Hepatocyte (in vitro differentiated cells): ENCODE results near the gene AVPR2. TPM values are rescaled to one million over a fixed set of nuclear protein-coding genes. Genes with fewer than 3 reads are reported as not detected.

ENCODE experiments used
- DNase-seq: peaks from one replicate; pipeline ENCODE4 v3.0.0-alpha.2; 2016; ENCODE audit warnings: low spot score
- H2AFZ ChIP-seq: fragments of 200-600 bp; sonication (generic); 2 replicates; pipeline ENCODE4 v1.6.0; 2016; ENCODE audit warnings: antibody characterized with exemption, mild to moderate bottlenecking
- H3K27ac ChIP-seq: fragments of 200-600 bp; sonication (generic); 2 replicates; pipeline ENCODE4 v1.5.1; 2016; ENCODE audit warnings: mild to moderate bottlenecking
- H3K27me3 ChIP-seq: fragments of 200-600 bp; sonication (generic); 2 replicates; pipeline ENCODE4 v1.6.1; 2016
- H3K36me3 ChIP-seq: fragments of 200-600 bp; sonication (generic); replicated peaks from 2 replicates; pipeline ENCODE4 v1.5.1; 2016; ENCODE audit warnings: low read depth; ENCODE audit not compliant: insufficient read depth
- H3K4me1 ChIP-seq: fragments of 200-600 bp; sonication (generic); 2 replicates; pipeline ENCODE4 v1.5.1; 2016; ENCODE audit warnings: mild to moderate bottlenecking, moderate library complexity; ENCODE audit not compliant: insufficient read depth
- H3K4me2 ChIP-seq: fragments of 200-600 bp; sonication (generic); 2 replicates; pipeline ENCODE4 v1.6.0; 2016
- H3K4me3 ChIP-seq: fragments of 200-600 bp; sonication (generic); 2 replicates; pipeline ENCODE4 v1.5.1; 2016; ENCODE audit warnings: mild to moderate bottlenecking
- H3K79me2 ChIP-seq: fragments of 200-600 bp; sonication (generic); 2 replicates; pipeline ENCODE4 v1.6.0; 2017; ENCODE audit warnings: mild to moderate bottlenecking
- H3K9me2 ChIP-seq: fragments of 200-600 bp; sonication (generic); replicated peaks from 2 replicates; pipeline ENCODE4 v1.6.0; 2017; ENCODE audit warnings: mild to moderate bottlenecking; ENCODE audit not compliant: insufficient read depth
- H3K9me3 ChIP-seq: fragments of 200-600 bp; sonication (generic); 2 replicates; pipeline ENCODE4 v1.5.1; 2016; ENCODE audit warnings: low read depth, mild to moderate bottlenecking
- H4K20me1 ChIP-seq: fragments of 200-600 bp; sonication (generic); 2 replicates; pipeline ENCODE4 v1.6.0; 2016; ENCODE audit warnings: mild to moderate bottlenecking; ENCODE audit not compliant: insufficient read depth, poor library complexity, severe bottlenecking
- EZH2 ChIP-seq: fragments of 200-600 bp; sonication (generic); IDR thresholded peaks from 2 replicates; pipeline ENCODE4 v1.6.1; 2016; ENCODE audit warnings: antibody characterized with exemption, mild to moderate bottlenecking, borderline replicate concordance
- EZH2phosphoT487 ChIP-seq: fragments of 200-600 bp; sonication (generic); IDR thresholded peaks from one replicate; pipeline ENCODE4 v1.6.1; 2018; ENCODE audit warnings: antibody characterized with exemption, mild to moderate bottlenecking, low read depth, moderate library complexity; ENCODE audit not compliant: unreplicated experiment, severe bottlenecking
- WGBS: methylation state at CpG from one replicate; pipeline ENCODE4 v1.1.6; 2016; ENCODE audit warnings: low lambda C conversion rate; ENCODE audit errors: missing lambda C conversion rate; 5-methylcytosine and 5-hydroxymethylcytosine counted together
- polyA plus RNA-seq: library from polyadenylated mRNA; unstranded; fragments of >200 nt; fragmentation: Nextera tagmentation; extraction: Ambion mirVana; gene quantifications from 2 replicates; pipeline ENCODE4 v1.2.1, GENCODE V29; 2016
- total RNA-seq: library from RNA; depleted of rRNA; stranded (reverse); fragments of >200 nt; gene quantifications from 2 replicates; pipeline ENCODE4 v1.2.3, GENCODE V29; 2014
- TF ChIP-seq, protein P1 (sequence below): fragments of 200-600 bp; sonication (generic); IDR thresholded peaks from 2 replicates; pipeline ENCODE4 v1.5.1; 2016; ENCODE audit warnings: antibody characterized with exemption, mild to moderate bottlenecking; ENCODE audit not compliant: poor library complexity

AVPR2 gene
- total RNA-seq (1.2 TPM in 1 of 2 replicates, not detected in the other), polyA plus RNA-seq (not detected in 2 replicates)

DNA sequence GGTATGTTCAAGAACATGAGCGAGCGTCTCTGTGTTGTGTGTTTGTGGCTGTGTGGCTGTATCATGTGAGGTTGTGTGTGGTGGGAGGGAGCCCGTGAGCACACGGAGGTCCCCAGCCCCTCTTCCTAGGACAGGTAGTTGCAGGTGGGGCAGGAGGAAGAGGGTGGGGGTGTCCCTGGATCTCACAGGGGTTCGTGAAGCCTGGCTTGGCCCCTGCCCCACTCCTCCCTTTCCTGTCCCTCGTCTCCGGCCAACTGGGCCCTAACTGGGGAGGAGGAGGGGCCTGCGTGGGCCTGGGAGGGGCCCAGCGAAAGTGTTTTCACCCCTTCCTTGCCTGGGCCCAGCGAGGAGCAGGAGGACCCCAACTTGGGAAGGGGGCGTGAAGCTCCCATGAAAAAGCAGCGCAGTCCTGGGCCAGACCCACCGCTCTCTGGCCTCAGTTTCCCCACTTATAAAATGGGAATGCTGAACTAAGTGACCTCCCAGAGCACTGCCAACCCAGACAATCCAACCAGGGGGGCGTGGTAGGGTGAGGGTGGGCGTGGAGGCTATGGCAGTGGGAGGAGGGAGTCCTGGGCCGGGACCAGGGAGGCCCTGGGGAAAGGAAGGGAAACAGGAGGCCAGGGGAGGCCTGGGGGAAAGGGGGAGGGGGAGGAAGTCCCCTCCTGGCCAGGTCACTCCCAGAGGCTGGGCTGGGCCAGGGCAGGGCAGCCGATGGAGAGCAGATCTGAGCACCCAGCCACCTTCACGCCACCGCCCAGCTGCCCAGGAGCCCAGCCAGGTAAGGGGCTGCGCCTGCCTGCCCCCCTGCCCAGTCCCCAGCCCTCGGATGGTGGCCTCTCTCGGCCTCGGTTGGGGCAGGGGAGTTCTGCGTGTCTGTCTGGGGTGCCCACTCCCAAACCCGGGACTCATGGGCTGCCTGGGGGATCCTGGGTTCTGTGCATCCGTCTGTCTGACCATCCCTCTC is at the start of gene AVPR2:
Gene AVPR2, plus strand, starts transcription at position 683 of the 967 bp plus-strand sequence. CDS start 473 bp downstream, outside the sequence.
- no peaks in the 10 kb centered on the region for H4K20me1 ChIP-seq
- H3K4me1 ChIP-seq = no peaks in the 10 kb centered on the region
- no peak for TF ChIP-seq EZH2phosphoT487
- TF ChIP-seq, protein P1, sequence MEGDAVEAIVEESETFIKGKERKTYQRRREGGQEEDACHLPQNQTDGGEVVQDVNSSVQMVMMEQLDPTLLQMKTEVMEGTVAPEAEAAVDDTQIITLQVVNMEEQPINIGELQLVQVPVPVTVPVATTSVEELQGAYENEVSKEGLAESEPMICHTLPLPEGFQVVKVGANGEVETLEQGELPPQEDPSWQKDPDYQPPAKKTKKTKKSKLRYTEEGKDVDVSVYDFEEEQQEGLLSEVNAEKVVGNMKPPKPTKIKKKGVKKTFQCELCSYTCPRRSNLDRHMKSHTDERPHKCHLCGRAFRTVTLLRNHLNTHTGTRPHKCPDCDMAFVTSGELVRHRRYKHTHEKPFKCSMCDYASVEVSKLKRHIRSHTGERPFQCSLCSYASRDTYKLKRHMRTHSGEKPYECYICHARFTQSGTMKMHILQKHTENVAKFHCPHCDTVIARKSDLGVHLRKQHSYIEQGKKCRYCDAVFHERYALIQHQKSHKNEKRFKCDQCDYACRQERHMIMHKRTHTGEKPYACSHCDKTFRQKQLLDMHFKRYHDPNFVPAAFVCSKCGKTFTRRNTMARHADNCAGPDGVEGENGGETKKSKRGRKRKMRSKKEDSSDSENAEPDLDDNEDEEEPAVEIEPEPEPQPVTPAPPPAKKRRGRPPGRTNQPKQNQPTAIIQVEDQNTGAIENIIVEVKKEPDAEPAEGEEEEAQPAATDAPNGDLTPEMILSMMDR = no peak
- no peaks in the 10 kb centered on the region for H3K36me3 ChIP-seq
- no peaks in the 10 kb centered on the region for H3K79me2 ChIP-seq
- H3K27ac ChIP-seq = no peak within 1 kb of the TSS
- H2AFZ ChIP-seq = no peak within 1 kb of the TSS
- 70% methylated on average over 20 of the region's 26 CpGs for WGBS
- H3K9me3 ChIP-seq = no peaks in the 10 kb centered on the region
- no peak within 1 kb of the TSS for H3K4me2 ChIP-seq
- H3K4me3 ChIP-seq = no peak within 1 kb of the TSS
- no peaks in the 10 kb centered on the region for H3K9me2 ChIP-seq
- DNase-seq = no peak
- no peaks in the 10 kb centered on the region for H3K27me3 ChIP-seq

- no peak overlapping the region for H3K4me3 ChIP-seq
- TF ChIP-seq, protein P1 = no peak
- TF ChIP-seq EZH2 = no peak
- no peak for TF ChIP-seq EZH2phosphoT487
- DNase-seq = no peak
- no peak overlapping the region for H3K27ac ChIP-seq
- WGBS = 86% methylated on average over 9 of the region's 9 CpGs
- no peak overlapping the region for H3K4me2 ChIP-seq
- H2AFZ ChIP-seq = no peak overlapping the region
- no peaks in the 10 kb centered on the region for H4K20me1 ChIP-seq
- no peaks in the 10 kb centered on the region for H3K4me1 ChIP-seq
- H3K9me2 ChIP-seq = no peaks in the 10 kb centered on the region
- no peaks in the 10 kb centered on the region for H3K36me3 ChIP-seq
- H3K79me2 ChIP-seq = no peaks in the 10 kb centered on the region
- no peaks in the 10 kb centered on the region for H3K27me3 ChIP-seq
- H3K9me3 ChIP-seq = no peaks in the 10 kb centered on the region
These were observed 49.8 kb upstream of the AVPR2 start for GRCh38 chrX:153854702-153855101.

DNA sequence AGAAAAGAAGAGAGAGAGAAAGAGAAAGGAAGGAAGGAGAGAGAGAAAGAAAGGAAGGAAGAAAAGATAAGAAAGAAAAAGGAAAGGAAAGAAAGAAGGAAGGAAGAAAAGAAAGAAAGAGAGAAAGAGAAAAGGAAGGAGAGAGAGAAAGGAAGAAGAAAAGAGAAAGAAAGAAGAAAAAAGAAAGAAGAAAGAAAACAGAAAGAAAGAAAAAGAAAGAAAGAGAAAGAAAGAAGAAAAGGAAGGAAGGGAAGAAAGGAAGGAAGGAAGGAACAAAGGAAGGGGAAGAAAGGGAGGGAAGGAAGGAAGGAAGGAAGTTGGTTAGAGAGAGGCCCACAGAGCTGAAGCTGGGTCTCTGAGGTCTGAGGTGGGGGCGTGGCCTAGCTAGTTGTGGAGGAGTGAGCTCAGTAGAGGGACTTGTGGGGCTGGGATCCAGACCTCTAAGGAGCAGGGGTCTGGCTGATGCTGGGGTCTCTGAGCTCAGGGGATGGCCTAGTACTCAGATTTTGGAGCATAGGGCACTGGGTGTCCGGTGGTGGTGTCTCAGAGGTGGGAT is 47.0 kb upstream of the AVPR2 start:
- WGBS = 56% methylated on average over 2 of the region's 2 CpGs
- H3K27me3 ChIP-seq = no peaks in the 10 kb centered on the region
- no peak overlapping the region for H2AFZ ChIP-seq
- H3K4me1 ChIP-seq = no peaks in the 10 kb centered on the region
- no peak for DNase-seq
- TF ChIP-seq EZH2phosphoT487 (no peak), EZH2 (no peak)
- TF ChIP-seq, protein P1 = no peak
- H3K27ac ChIP-seq = no peak overlapping the region
- H3K9me2 ChIP-seq = no peaks in the 10 kb centered on the region
- no peaks in the 10 kb centered on the region for H3K79me2 ChIP-seq
- no peak overlapping the region for H3K4me3 ChIP-seq
- no peaks in the 10 kb centered on the region for H3K9me3 ChIP-seq
- no peaks in the 10 kb centered on the region for H3K36me3 ChIP-seq
- H3K4me2 ChIP-seq = no peak overlapping the region
- H4K20me1 ChIP-seq = no peaks in the 10 kb centered on the region
